Measurements from ENCODE around the gene CCR5.

DNA sequence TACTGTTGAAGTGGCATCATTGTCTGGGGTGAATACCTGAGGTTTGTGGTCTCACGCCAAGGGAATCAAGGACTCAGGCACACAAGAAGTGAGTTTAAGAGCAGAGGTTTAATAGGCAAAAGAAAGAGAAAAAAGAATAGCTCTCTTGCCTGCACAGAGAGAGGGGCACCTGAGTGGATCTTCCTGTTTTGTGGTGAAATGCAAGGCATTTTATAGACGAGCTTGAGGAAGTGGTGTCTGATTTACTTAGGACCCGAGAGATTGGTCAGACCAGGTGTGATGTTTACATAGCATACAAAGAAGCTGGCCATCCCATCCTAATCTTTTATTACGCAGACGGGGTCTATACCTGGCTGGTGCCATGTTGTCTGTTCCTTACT is 13.2 kb downstream of the CCR5 start:
- TF ChIP-seq, protein P1, sequence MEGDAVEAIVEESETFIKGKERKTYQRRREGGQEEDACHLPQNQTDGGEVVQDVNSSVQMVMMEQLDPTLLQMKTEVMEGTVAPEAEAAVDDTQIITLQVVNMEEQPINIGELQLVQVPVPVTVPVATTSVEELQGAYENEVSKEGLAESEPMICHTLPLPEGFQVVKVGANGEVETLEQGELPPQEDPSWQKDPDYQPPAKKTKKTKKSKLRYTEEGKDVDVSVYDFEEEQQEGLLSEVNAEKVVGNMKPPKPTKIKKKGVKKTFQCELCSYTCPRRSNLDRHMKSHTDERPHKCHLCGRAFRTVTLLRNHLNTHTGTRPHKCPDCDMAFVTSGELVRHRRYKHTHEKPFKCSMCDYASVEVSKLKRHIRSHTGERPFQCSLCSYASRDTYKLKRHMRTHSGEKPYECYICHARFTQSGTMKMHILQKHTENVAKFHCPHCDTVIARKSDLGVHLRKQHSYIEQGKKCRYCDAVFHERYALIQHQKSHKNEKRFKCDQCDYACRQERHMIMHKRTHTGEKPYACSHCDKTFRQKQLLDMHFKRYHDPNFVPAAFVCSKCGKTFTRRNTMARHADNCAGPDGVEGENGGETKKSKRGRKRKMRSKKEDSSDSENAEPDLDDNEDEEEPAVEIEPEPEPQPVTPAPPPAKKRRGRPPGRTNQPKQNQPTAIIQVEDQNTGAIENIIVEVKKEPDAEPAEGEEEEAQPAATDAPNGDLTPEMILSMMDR (IDR thresholded peaks at IDR 0.05) = no peak
- TF ChIP-seq, protein P2, sequence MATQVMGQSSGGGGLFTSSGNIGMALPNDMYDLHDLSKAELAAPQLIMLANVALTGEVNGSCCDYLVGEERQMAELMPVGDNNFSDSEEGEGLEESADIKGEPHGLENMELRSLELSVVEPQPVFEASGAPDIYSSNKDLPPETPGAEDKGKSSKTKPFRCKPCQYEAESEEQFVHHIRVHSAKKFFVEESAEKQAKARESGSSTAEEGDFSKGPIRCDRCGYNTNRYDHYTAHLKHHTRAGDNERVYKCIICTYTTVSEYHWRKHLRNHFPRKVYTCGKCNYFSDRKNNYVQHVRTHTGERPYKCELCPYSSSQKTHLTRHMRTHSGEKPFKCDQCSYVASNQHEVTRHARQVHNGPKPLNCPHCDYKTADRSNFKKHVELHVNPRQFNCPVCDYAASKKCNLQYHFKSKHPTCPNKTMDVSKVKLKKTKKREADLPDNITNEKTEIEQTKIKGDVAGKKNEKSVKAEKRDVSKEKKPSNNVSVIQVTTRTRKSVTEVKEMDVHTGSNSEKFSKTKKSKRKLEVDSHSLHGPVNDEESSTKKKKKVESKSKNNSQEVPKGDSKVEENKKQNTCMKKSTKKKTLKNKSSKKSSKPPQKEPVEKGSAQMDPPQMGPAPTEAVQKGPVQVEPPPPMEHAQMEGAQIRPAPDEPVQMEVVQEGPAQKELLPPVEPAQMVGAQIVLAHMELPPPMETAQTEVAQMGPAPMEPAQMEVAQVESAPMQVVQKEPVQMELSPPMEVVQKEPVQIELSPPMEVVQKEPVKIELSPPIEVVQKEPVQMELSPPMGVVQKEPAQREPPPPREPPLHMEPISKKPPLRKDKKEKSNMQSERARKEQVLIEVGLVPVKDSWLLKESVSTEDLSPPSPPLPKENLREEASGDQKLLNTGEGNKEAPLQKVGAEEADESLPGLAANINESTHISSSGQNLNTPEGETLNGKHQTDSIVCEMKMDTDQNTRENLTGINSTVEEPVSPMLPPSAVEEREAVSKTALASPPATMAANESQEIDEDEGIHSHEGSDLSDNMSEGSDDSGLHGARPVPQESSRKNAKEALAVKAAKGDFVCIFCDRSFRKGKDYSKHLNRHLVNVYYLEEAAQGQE (IDR thresholded peaks at IDR 0.05; ENCODE audit: insufficient read depth in 1 of 2, low read depth in 2 of 2, low read length in 1 of 2) = no peak
- no peak for TF ChIP-seq TCF7L2 (IDR thresholded peaks at IDR 0.05; ENCODE audit: low read depth, low read length)

Measured in Panc1 (cell line).